HG02852 (cell line): Measurements from ENCODE around the gene MCTP1.
"Not testable (repeated sequence)": the region's sequence is repeated elsewhere in the genome, so short reads cannot be mapped to it uniquely, and the experiment has no call there.

Source experiments
- ATAC-seq: cut with Tn5 transposase; IDR thresholded peaks from one replicate; pipeline ENCODE4 v1.9.1; 2021; ENCODE audit warnings: mild to moderate bottlenecking, moderate library complexity; ENCODE audit not compliant: unreplicated experiment

MCTP1 gene

DNA sequence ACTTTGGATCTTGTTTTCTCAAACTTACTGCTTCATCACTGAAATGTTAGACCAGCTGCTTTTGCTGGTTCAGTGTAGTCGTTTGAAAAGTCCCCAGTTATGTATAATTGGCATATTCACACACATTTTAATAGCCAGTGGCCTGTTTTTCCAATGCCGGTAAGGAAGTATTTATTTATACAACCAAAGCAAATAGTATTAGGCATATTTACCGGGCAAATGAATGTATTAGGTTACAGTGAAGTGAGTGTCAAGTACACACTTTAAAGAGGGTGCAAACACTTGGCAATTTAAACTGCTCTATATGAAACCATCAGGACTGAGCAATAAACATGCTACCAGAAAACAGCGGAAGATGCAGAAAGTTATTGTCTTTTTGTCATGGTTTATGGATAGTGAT is 242.9 kb downstream of the MCTP1 start:
- ATAC-seq = no peak

GRCh38 chr5:95035891-95036685 is 248.8 kb downstream of the MCTP1 start:
- no peak for ATAC-seq

- no peak for ATAC-seq
Measured at GRCh38 chr5:95032801-95033200, 252.1 kb downstream of the MCTP1 start.

- ATAC-seq = peak; percentile 48
Measured at GRCh38 chr5:95029569-95030366, 255.1 kb downstream of the MCTP1 start.

- ATAC-seq = peak; percentile 47
Measured at GRCh38 chr5:95027775-95028174, 257.1 kb downstream of the MCTP1 start.

GRCh38 chr5:95027151-95027721 is 257.7 kb downstream of the MCTP1 start:
- peak; percentile 26 for ATAC-seq

DNA sequence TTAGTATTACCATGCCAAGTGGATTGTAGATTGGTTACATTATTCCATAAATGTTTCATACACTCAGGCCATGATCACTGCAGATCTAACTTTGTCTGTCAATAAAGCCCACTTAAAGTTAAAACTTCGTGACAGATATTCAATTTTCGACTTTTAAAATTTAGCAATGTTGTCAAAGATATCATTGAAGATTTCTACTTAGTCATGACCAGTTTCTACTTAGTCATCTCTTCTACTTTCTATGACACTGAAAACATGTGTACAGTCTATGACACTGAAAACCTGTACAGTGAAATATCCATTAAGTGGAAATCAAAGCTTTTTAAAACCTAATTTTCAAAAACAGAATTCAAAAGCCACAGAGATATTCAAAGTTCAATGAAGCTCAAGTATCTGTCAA is 258.2 kb downstream of the MCTP1 start:
- ATAC-seq = no peak

DNA sequence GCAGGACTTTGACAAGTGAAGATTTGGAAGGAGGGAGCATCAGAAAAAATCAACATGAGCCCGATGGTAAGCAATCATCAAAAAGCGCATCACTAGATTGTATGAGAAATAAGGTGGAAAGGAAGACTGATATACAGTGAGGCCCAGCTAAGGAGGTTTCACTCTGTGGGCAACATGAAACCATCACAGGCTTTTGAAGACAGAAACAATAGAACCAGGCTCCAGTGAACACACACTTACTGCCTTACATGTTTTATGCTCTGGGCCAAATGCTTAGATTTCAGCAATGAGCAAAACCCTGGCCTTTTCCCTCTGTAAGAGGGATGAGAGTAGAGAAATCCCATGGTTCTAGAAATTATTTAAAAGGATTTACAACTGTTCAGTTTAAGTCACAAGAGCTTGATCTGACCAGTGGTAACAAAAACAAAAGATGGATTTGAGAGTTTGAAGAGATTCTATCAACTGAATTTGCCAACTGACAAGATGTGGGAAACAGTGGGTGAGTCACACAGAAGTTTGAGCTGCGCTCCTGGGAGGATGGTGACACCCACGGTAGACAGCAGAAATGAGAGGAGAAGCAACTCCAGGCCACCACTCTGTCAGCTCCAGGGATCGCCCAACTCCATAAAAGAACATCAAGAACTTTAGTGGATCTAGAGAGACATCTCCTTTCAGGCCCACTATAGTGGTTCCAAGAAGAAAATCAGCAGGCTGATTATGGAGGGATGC is 261.8 kb downstream of the MCTP1 start:
- ATAC-seq = peak; percentile 51

DNA sequence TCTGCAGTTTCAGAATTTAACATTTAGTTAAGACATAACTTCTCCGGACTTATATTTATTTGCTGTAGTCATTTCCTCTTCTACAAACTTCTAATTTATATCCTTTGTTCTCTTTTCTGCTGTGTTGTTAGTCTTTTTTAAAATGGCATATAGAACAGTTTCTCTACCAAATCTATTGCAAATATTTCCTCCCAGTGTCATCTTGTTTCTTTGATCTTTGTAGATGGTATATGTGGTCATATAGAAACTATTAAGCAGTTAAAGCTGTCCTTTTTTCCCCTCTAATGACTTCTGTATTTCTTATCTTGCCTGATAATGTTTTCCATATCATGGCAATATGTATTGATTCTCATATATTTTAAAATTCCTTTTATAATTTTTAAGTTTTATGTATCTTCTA is 264.5 kb downstream of the MCTP1 start:
- no peak for ATAC-seq

GRCh38 chr5:95018946-95019345 is 265.9 kb downstream of the MCTP1 start:
- ATAC-seq = no peak

- no peak for ATAC-seq
Measured at GRCh38 chr5:95018511-95018910, 266.4 kb downstream of the MCTP1 start.

- ATAC-seq = no peak
Measured at GRCh38 chr5:95009812-95010211, 275.1 kb downstream of the MCTP1 start.

DNA sequence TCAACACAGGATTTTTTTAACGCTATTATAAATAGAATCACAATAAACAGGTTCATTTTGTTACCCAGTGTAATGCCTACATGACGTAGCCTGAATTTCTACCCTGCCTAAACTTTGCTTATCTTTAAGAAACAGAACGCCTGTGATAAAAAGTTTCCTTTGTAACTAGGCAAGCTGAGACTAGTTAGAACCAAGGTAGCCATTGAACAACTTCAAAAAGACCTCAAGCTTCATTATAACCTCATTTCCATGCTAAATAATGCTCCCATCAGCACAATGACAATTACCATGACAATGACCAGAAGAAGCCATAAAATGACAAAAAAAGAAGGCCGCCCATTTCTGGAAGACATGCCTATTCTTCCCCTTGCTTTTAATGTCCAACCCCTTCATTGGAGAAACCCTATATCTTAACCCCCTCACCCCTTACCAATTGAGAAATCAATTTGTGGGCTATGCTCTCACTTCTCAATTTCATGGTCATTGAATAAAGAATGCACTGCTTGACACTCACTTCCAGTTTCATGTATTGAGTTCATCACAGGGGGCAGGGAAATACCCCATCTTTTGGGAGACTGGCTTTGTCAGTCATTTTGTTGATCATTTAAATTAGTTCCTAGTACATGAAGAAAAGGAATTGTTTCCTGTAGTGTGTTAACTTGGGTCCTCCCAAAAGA is 276.8 kb downstream of the MCTP1 start:
- ATAC-seq = peak; percentile 77

- ATAC-seq = no peak
Measured at GRCh38 chr5:95005811-95006210, 279.1 kb downstream of the MCTP1 start.

- no peak for ATAC-seq
Measured at GRCh38 chr5:94998670-94999069, 286.2 kb downstream of the MCTP1 start.

DNA sequence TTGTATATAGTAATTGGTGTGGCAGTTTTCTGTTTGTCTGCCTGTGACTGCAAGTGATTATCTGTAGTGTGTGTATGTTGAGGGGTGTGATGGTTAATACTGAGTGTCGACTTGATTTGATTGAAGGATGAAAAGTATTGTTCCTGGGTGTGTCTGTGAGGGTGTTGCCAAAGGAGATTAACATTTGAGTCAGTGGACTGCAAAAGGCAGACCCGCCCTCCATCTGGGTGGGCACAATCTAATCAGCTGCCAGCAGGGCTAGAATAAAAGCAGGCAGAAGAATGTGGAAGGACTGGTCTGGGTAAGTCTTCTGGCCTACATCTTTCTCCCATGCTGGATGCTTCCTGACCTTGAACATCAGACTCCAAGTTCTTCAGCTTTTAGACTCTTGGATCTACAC is 290.4 kb downstream of the MCTP1 start:
- ATAC-seq = not testable (repeated sequence)

DNA sequence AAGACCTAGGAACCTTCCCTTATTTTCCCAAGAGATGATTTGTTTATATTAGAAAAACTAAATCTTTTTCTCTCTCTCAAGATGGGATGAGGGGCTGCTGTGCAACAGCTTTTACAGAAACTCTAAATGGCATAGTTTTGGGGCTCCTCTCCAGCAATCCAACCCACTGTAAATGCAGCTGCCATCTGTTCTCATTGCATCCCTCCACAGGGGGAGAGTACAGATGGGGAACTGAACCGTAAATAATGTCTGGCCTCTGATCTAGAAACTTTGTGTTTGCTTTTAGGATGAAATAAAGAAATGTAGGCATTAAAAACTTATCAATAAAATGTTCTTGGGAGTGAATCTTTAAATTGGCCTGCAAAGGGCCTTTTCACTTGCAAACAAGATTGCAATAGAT is 291.4 kb downstream of the MCTP1 start:
- no peak for ATAC-seq

- ATAC-seq = no peak
Measured at GRCh38 chr5:94992325-94992724, 292.6 kb downstream of the MCTP1 start.

- no peak for ATAC-seq
Measured at GRCh38 chr5:94983861-94984535, 300.9 kb downstream of the MCTP1 start.

- ATAC-seq = no peak
Measured at GRCh38 chr5:94977437-94977836, 307.5 kb downstream of the MCTP1 start.
